Measurements from ENCODE around the gene HS3ST5. TPM values are rescaled to one million over a fixed set of nuclear protein-coding genes. Genes with fewer than 3 reads are reported as not detected.
A peak's percentile ranks its signal among the peaks of the same experiment; 100 is the strongest.

HS3ST5 gene
- total and polyA plus RNA-seq, 2 experiments from 2014 or later = 2.8 to 3.5 TPM

- Histone ChIP-seq H3K4me1 (ENCODE audit: insufficient read depth) (peaks cover 30% of the 10 kb centered on the region), H3K27me3 (ENCODE audit: insufficient read depth) (no peaks in the 10 kb centered on the region), H3K4me3 (0 out of 2 replicates have a peak overlapping the region, but pooled peaks have one; percentile 24), H3K36me3 (ENCODE audit: insufficient read depth) (no peaks in the 10 kb centered on the region), H2AFZ (no peak overlapping the region), H3K27ac (ENCODE audit: low read depth) (no peak overlapping the region), H4K20me1 (replicated peaks; ENCODE audit: insufficient read depth) (no peaks in the 10 kb centered on the region), H3K79me2 (replicated peaks; ENCODE audit: insufficient read depth) (no peaks in the 10 kb centered on the region), H3F3A (replicated peaks; ENCODE audit: low read depth) (no peaks in the 10 kb centered on the region), H3K9me2 (ENCODE audit: insufficient read depth) (no peaks in the 10 kb centered on the region), H3K4me2 (peak overlapping the region; percentile 28)
- Mint-ChIP-seq H3K36me3 (ENCODE audit: low read depth) (no peaks in the 10 kb centered on the region), H3K27ac (peak overlapping the region; percentile 54; the same call in 1 of the 2 replicates), H3K27me3 (ENCODE audit: insufficient read depth, low read depth, poor library complexity) (peaks cover 2% of the 10 kb centered on the region), H3K4me1 (peaks cover 28% of the 10 kb centered on the region), H3K4me3 (no peak overlapping the region), H3K9me3 (no peaks in the 10 kb centered on the region)
- TF ChIP-seq ZNF462 (CRISPR knock-in tag; IDR thresholded peaks at IDR 0.05) (no peak), EZH2 (IDR thresholded peaks at IDR 0.05; ENCODE audit: low read depth, unreplicated experiment) (no peak), ZNF114 (CRISPR knock-in tag; IDR thresholded peaks at IDR 0.05) (no peak), NANOG (IDR thresholded peaks at IDR 0.05; ENCODE audit: borderline replicate concordance) (no peak), ZNF331 (CRISPR knock-in tag; IDR thresholded peaks at IDR 0.05; ENCODE audit: low read depth) (no peak), STAT1 (IDR thresholded peaks at IDR 0.05; ENCODE audit: unreplicated experiment) (no peak), POLR2AphosphoS5 (IDR thresholded peaks at IDR 0.05; ENCODE audit: low read depth) (no peak)
- TF ChIP-seq, protein P1, sequence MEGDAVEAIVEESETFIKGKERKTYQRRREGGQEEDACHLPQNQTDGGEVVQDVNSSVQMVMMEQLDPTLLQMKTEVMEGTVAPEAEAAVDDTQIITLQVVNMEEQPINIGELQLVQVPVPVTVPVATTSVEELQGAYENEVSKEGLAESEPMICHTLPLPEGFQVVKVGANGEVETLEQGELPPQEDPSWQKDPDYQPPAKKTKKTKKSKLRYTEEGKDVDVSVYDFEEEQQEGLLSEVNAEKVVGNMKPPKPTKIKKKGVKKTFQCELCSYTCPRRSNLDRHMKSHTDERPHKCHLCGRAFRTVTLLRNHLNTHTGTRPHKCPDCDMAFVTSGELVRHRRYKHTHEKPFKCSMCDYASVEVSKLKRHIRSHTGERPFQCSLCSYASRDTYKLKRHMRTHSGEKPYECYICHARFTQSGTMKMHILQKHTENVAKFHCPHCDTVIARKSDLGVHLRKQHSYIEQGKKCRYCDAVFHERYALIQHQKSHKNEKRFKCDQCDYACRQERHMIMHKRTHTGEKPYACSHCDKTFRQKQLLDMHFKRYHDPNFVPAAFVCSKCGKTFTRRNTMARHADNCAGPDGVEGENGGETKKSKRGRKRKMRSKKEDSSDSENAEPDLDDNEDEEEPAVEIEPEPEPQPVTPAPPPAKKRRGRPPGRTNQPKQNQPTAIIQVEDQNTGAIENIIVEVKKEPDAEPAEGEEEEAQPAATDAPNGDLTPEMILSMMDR (conservative IDR thresholded peaks at IDR 0.05; ENCODE audit: low read depth in 2 of 2) = no peak
- TF ChIP-seq, protein P2, sequence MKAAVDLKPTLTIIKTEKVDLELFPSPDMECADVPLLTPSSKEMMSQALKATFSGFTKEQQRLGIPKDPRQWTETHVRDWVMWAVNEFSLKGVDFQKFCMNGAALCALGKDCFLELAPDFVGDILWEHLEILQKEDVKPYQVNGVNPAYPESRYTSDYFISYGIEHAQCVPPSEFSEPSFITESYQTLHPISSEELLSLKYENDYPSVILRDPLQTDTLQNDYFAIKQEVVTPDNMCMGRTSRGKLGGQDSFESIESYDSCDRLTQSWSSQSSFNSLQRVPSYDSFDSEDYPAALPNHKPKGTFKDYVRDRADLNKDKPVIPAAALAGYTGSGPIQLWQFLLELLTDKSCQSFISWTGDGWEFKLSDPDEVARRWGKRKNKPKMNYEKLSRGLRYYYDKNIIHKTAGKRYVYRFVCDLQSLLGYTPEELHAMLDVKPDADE (IDR thresholded peaks at IDR 0.05) = no peak
- ATAC-seq (peak; percentile 89), DNase-seq (ENCODE audit: low spot score) (peak; percentile 48)
Observed at GRCh38 chr6:114154812-114155211, 188.0 kb downstream of the HS3ST5 start.

Measured in GM23338 (cell line).